GM06990 (cell line): ENCODE data around the gene HID1.

Source experiments
- DNase-seq: peaks from one replicate; pipeline ENCODE4 v3.0.0-alpha.2; 2011; ENCODE audit not compliant: insufficient read length; ENCODE audit errors: extremely low read depth
- H3K27me3 ChIP-seq: replicated peaks from 2 replicates; pipeline ENCODE4 v1.6.0; 2011; ENCODE audit warnings: low read length; ENCODE audit not compliant: control insufficient read depth, insufficient read depth
- H3K36me3 ChIP-seq: 2 replicates; pipeline ENCODE4 v1.5.1; 2011; ENCODE audit warnings: low read length; ENCODE audit not compliant: control insufficient read depth, insufficient read depth
- H3K4me3 ChIP-seq: replicated peaks from 2 replicates; pipeline ENCODE4 v1.5.1; 2011; ENCODE audit warnings: low read depth, mild to moderate bottlenecking, control low read depth, low read length
- CTCF ChIP-seq: IDR thresholded peaks from 2 replicates; pipeline ENCODE4 v1.5.1; 2011; ENCODE audit warnings: low read length, control low read depth, mild to moderate bottlenecking, inconsistent platforms; ENCODE audit not compliant: insufficient read depth, poor library complexity, severe bottlenecking

The HID1 gene

DNA sequence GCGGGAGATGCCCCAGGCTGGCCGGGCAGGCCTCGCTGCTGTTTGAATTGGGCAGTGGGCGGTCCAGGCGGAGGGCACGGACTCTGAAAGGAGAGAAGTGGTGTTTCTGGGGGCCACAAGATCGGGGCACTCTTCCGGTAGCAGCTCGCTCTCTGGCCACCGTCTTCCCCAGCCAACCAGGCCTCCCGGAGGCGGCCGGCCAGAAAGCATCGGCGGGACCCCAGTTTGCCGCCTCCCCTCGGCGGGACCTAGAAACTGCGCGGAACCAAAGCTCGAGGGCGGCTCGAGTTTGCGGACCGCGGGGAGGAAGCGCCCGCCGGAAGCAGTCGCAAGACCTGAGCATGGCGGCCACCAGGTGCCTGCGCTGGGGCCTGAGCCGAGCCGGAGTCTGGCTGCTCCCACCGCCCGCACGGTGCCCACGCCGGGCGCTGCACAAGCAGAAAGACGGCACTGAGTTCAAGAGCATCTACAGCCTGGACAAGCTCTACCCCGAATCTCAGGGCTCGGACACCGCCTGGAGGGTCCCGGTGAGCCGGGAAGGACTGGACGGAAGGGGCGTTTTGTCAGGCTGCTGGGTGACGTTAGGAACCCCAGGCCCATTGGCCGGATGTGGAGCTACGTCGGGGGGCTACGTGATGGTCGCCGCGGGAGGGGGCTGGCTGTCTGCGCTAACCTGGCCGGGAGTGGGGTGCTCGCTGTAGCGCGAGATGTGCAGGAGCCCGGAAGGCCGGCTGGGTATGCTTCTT lies 40.0 kb upstream of the HID1 start, which contains the start of gene MRPL58:
TSS of gene MRPL58 (plus strand) at position 325 of the 746 bp plus-strand sequence. CDS start at position 342, 17 bp downstream.
- peak within 1 kb of the TSS; percentile 93 for H3K4me3 ChIP-seq
- TF ChIP-seq CTCF: peak; percentile 42
- peaks cover 4% of the 10 kb centered on the region for H3K36me3 ChIP-seq
- no peaks in the 10 kb centered on the region for H3K27me3 ChIP-seq
- DNase-seq: peak; percentile 92

GRCh38 chr17:75012096-75012345 lies 39.5 kb upstream of the HID1 start:
- Histone ChIP-seq H3K27me3 (no peaks in the 10 kb centered on the region), H3K36me3 (peaks cover 4% of the 10 kb centered on the region), H3K4me3 (peak overlapping the region; percentile 93)
- no peak for DNase-seq
- TF ChIP-seq CTCF: no peak

DNA sequence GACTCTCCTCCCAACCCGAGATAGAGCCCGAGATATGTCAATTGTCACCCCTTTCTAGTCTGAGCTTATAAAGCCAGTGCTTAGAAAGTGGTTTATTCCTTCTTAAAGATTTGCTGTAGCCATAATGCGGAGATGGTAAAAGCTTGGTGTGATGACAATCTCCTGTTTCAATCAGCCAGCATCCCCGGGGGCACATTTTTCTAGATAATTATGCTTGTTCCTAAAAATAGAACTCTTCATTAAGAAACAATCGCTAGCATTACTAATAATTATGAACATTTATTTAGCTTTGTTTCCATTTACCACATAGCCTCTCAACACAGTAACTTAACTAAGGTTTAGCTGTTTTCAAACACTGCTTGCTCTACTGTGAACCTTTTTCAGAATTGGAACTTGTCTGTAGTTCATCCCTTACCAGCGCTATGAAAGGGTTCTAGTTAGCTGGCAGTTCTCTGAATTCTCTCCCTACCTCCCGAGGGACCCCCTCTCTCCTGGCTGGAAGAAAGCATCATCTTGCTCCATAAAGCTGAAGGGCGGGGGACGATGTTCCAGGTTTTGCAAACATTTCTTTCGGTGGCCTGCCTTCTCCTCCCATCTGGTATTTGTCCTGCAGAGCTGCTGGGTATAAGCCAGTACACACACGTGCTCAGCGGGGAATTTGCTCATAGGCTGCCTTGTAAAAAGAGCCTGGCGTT lies 39.0 kb upstream of the HID1 start:
- no peaks in the 10 kb centered on the region for H3K27me3 ChIP-seq
- no peak for DNase-seq
- peaks cover 3% of the 10 kb centered on the region for H3K36me3 ChIP-seq
- no peak overlapping the region for H3K4me3 ChIP-seq
- TF ChIP-seq CTCF: no peak

GRCh38 chr17:75010683-75011400 lies 38.3 kb upstream of the HID1 start:
- no peak overlapping the region for H3K4me3 ChIP-seq
- DNase-seq: no peak

DNA sequence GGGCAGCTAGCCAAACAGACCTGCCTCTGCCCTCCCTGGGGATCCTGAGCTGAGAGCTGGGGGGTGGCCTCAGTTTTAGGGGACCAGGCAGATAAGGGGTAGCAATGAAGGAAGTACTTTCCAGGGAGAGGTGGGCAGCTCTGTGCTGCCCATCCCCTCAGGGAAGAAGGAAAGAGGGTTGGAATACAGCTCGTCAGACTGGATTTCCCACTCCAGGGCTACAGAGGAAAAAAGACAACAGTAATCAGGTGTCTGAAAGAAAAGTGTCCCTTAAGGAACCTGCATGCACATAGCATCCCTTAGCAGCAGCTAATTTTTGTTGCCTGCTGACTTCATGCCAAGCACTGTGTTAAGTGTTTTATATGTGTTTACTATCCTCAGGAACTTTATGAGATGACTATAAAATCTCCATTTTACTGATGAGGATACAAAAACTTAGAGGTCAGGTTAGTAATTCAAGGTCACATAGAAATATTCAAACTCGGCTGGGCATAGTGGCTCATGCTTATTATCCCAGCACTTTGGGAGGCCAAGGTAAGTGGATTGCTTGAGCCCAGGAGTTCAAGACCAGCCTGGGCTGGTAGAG lies 36.7 kb upstream of the HID1 start:
- DNase-seq: no peak
- Histone ChIP-seq H3K27me3 (no peaks in the 10 kb centered on the region), H3K4me3 (no peak overlapping the region), H3K36me3 (no peaks in the 10 kb centered on the region)
- no peak for TF ChIP-seq CTCF

More at GRCh38 chr17:75010683-75011400, 38.3 kb upstream of the HID1 start:
- H3K36me3 ChIP-seq: no peaks in the 10 kb centered on the region
- TF ChIP-seq CTCF: no peak
- H3K27me3 ChIP-seq: no peaks in the 10 kb centered on the region
